ENCODE results near the gene OR56A1.

Gene OR56A1

GRCh38 chr11:6013042-6013441 lies 17.5 kb downstream of the OR56A1 start:
- in situ Hi-C loops (cut with MboI; ENCODE audit: low pct_unique_long_range_greater_than_20kb, low sequenced_read_pairs, unreplicated experiment): loop anchor here (25.0 kb wide), 1 partner anchor 324 kb away; no protein-coding TSS in a partner anchor
- DNase-seq (ENCODE audit: low spot score): no peak
- no peak for TF ChIP-seq CTCF (IDR thresholded peaks at IDR 0.05; ENCODE audit: extremely low read depth, insufficient read depth, missing control alignments)

GRCh38 chr11:6012035-6012668 lies 18.4 kb downstream of the OR56A1 start:
- DNase-seq (ENCODE audit: low spot score): no peak
- no peak for TF ChIP-seq CTCF (IDR thresholded peaks at IDR 0.05; ENCODE audit: extremely low read depth, insufficient read depth, missing control alignments)
- in situ Hi-C loops (cut with MboI; ENCODE audit: low pct_unique_long_range_greater_than_20kb, low sequenced_read_pairs, unreplicated experiment): loop anchor here (25.0 kb wide), 1 partner anchor 325 kb away; no protein-coding TSS in a partner anchor

GRCh38 chr11:6006846-6007245 lies 23.7 kb downstream of the OR56A1 start, which contains the start of gene OR56A4:
Gene OR56A4 (minus strand): TSS chr11:6006946. CDS start chr11:6002992, 3,954 bp downstream.
- in situ Hi-C loops (cut with MboI; ENCODE audit: low pct_unique_long_range_greater_than_20kb, low sequenced_read_pairs, unreplicated experiment): loop anchor here (25.0 kb wide), 1 partner anchor 330 kb away; no protein-coding TSS in a partner anchor
- TF ChIP-seq CTCF (IDR thresholded peaks at IDR 0.05; ENCODE audit: extremely low read depth, insufficient read depth, missing control alignments): no peak
- DNase-seq (ENCODE audit: low spot score): no peak

GRCh38 chr11:6006395-6006794 lies 24.2 kb downstream of the OR56A1 start:
- no peak for TF ChIP-seq CTCF (IDR thresholded peaks at IDR 0.05; ENCODE audit: extremely low read depth, insufficient read depth, missing control alignments)
- in situ Hi-C loops (cut with MboI; ENCODE audit: low pct_unique_long_range_greater_than_20kb, low sequenced_read_pairs, unreplicated experiment): loop anchor here (25.0 kb wide), 1 partner anchor 331 kb away; no protein-coding TSS in a partner anchor

GRCh38 chr11:6002202-6002699 lies 28.3 kb downstream of the OR56A1 start:
- DNase-seq (ENCODE audit: low spot score): no peak
- in situ Hi-C loops (cut with MboI; ENCODE audit: low pct_unique_long_range_greater_than_20kb, low sequenced_read_pairs, unreplicated experiment): loop anchor here (25.0 kb wide), 1 partner anchor 335 kb away; no protein-coding TSS in a partner anchor
- TF ChIP-seq CTCF (IDR thresholded peaks at IDR 0.05; ENCODE audit: extremely low read depth, insufficient read depth, missing control alignments): no peak

More at GRCh38 chr11:6006395-6006794, 24.2 kb downstream of the OR56A1 start:
- no peak for DNase-seq (ENCODE audit: low spot score)

- no peak for DNase-seq (ENCODE audit: low spot score)
- in situ Hi-C loops (cut with MboI; ENCODE audit: low pct_unique_long_range_greater_than_20kb, low sequenced_read_pairs, unreplicated experiment): no loop called here
- no peak for TF ChIP-seq CTCF (IDR thresholded peaks at IDR 0.05; ENCODE audit: extremely low read depth, insufficient read depth, missing control alignments)
These were observed 35.8 kb downstream of the OR56A1 start for GRCh38 chr11:5994791-5995190.

All from GM13977 (cell line).